BLaER1 (cell line): ENCODE results near the gene ZNF641.
"Not testable (repeated sequence)": the region's sequence is repeated elsewhere in the genome, so short reads cannot be mapped to it uniquely, and the experiment has no call there.

Experiments used
- H3K27ac ChIP-seq: shearing (Covaris generic); formaldehyde crosslinking; 2 replicates; pipeline ENCODE4 v1.8.1; 2022
- H3K27me3 ChIP-seq: shearing (Covaris generic); formaldehyde crosslinking; 2 replicates; pipeline ENCODE4 v1.8.1; 2022
- H3K36me3 ChIP-seq: shearing (Covaris generic); formaldehyde crosslinking; 2 replicates; pipeline ENCODE4 v1.8.1; 2022
- H3K4me1 ChIP-seq: shearing (Covaris generic); formaldehyde crosslinking; 2 replicates; pipeline ENCODE4 v1.8.1; 2022
- H3K4me2 ChIP-seq: shearing (Covaris generic); formaldehyde crosslinking; 2 replicates; pipeline ENCODE4 v1.8.1; 2022
- H3K4me3 ChIP-seq: shearing (Covaris generic); formaldehyde crosslinking; 2 replicates; pipeline ENCODE4 v1.8.1; 2022
- H3K9ac ChIP-seq: shearing (Covaris generic); formaldehyde crosslinking; 2 replicates; pipeline ENCODE4 v1.8.1; 2022
- H3K9me3 ChIP-seq: shearing (Covaris generic); formaldehyde crosslinking; 2 replicates; pipeline ENCODE4 v1.8.1; 2022
- H4K20me1 ChIP-seq: shearing (Covaris generic); formaldehyde crosslinking; 2 replicates; pipeline ENCODE4 v1.8.1; 2022
- Cebpa-rat ChIP-seq: shearing (Covaris generic); IDR thresholded peaks from 2 replicates; pipeline ENCODE4 v1.8.1; 2022

The ZNF641 gene

DNA sequence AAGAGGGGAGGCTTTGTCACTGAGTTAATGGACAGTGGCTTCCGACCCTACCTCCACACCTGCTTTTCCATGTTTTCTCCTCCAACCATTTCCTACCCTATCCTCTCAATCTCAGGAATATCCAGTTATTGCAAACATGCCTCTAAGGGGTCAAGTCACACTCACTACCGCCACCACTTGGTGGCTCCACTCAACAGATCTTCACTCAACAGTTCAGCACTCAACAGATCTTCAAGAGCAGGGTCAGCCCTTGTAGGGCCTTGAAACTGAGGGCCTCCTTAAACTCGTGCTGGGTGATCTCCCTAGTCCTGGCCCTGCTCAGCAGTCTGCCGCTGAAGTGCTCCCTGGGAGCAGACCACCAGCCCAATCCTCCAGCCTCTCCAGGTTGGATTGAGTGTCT lies 14.2 kb downstream of the ZNF641 start:
- Histone ChIP-seq H4K20me1 (no peaks in the 10 kb centered on the region), H3K4me2 (no peak overlapping the region), H3K9me3 (peaks cover 13% of the 10 kb centered on the region), H3K9ac (no peak overlapping the region), H3K4me3 (no peak overlapping the region), H3K4me1 (no peaks in the 10 kb centered on the region), H3K36me3 (peaks cover 4% of the 10 kb centered on the region), H3K27ac (no peak overlapping the region), H3K27me3 (no peaks in the 10 kb centered on the region)
- no peak for TF ChIP-seq Cebpa-rat

DNA sequence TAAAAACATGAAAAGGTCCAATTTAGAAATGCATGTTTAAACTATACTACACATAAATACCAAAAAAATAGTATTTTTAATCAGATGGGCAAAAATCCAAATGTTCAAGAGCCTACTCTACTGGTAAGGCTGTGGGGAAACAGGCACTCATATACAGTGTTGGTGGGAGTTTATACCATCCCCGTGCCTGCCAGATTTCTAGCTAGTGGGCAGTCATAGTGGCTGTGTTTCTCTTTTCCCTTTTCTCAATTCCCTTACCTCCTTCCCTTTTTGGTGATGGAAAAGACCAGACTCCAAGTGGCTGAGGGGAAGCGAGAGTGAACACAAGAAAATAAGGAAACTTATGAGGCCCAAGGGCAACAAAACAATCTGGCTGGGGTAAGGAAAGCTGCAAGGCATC lies 14.7 kb downstream of the ZNF641 start:
- peaks cover 13% of the 10 kb centered on the region for H3K9me3 ChIP-seq
- no peak overlapping the region for H3K4me3 ChIP-seq
- H4K20me1 ChIP-seq, result no peaks in the 10 kb centered on the region
- no peak overlapping the region for H3K4me2 ChIP-seq
- H3K4me1 ChIP-seq, result no peaks in the 10 kb centered on the region
- H3K36me3 ChIP-seq, result peaks cover 4% of the 10 kb centered on the region
- no peaks in the 10 kb centered on the region for H3K27me3 ChIP-seq
- H3K27ac ChIP-seq, result no peak overlapping the region
- no peak for TF ChIP-seq Cebpa-rat
- H3K9ac ChIP-seq, result no peak overlapping the region

DNA sequence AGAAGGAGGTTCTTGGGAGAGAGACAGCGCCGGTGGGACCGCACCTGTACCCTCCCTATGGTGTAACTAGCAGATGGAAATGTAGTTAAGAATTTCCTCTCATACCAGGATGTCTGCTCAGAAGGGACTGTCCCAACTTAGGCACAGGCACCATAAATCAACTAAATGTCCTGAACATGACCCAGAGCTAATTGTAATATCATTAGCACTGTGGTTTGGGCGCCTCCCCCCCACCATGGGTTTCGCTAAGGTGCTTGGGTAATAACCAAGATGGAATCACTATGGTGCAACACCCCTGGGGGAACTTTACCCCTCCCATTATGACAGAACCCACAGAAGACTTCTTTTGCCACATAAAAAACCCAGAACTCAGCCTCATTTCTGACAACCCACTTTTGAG lies 15.9 kb downstream of the ZNF641 start:
- H3K4me2 ChIP-seq, result no peak overlapping the region
- peaks cover 4% of the 10 kb centered on the region for H3K36me3 ChIP-seq

DNA sequence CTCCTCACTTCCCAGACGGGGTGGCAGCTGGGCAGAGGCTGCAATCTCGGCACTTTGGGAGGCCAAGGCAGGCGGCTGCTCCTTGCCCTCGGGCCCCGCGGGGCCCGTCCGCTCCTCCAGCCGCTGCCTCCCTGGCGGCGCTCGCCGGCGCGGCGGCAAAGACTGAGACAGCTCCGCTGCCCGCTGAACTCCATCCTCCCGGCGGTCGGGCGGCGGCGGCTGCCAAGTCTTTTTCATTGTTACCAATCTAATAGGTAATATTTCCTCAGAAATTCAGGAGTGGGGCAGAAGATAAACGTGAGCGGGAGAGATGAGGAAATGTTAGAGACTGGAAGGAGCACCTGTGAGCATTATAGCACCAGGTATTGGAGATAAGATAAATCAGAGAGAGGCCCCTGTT lies 17.0 kb downstream of the ZNF641 start:
- H3K4me2 ChIP-seq, H3K36me3 ChIP-seq, H3K27ac ChIP-seq, H3K4me1 ChIP-seq, H3K9ac ChIP-seq, H4K20me1 ChIP-seq, H3K27me3 ChIP-seq, H3K4me3 ChIP-seq: not testable (repeated sequence)
- H3K9me3 ChIP-seq, result peaks cover 21% of the 10 kb centered on the region

More for the DNA sequence above, 15.9 kb downstream of the ZNF641 start:
- H3K4me3 ChIP-seq, result no peak overlapping the region
- TF ChIP-seq Cebpa-rat, result no peak
- H4K20me1 ChIP-seq, result no peaks in the 10 kb centered on the region
- H3K27ac ChIP-seq, result no peak overlapping the region
- peaks cover 13% of the 10 kb centered on the region for H3K9me3 ChIP-seq
- no peaks in the 10 kb centered on the region for H3K4me1 ChIP-seq
- no peaks in the 10 kb centered on the region for H3K27me3 ChIP-seq
- no peak overlapping the region for H3K9ac ChIP-seq

DNA sequence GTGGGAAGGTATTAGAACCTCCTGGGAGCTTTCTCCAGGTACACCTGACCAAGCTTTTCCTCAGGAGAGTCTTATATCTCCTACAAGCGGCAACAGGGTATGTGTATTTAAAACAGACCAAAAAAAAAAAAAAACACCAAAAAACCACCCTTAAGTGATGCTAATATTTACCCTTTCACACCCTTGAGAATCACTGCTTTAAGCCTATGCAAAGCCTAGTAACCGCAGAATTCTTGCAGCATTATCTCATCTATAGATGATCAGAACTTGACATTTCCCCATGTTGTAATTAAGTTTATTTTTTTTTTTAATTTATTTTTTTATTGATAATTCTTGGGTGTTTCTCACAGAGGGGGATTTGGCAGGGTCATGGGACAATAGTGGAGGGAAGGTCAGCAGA lies 19.3 kb downstream of the ZNF641 start:
- Histone ChIP-seq H3K4me1 (no peaks in the 10 kb centered on the region), H3K4me2 (no peak overlapping the region), H3K4me3 (no peak overlapping the region), H4K20me1 (no peaks in the 10 kb centered on the region), H3K9me3 (peaks cover 16% of the 10 kb centered on the region), H3K9ac (no peak overlapping the region), H3K27me3 (no peaks in the 10 kb centered on the region), H3K27ac (no peak overlapping the region), H3K36me3 (no peaks in the 10 kb centered on the region)
- TF ChIP-seq Cebpa-rat, result no peak

DNA sequence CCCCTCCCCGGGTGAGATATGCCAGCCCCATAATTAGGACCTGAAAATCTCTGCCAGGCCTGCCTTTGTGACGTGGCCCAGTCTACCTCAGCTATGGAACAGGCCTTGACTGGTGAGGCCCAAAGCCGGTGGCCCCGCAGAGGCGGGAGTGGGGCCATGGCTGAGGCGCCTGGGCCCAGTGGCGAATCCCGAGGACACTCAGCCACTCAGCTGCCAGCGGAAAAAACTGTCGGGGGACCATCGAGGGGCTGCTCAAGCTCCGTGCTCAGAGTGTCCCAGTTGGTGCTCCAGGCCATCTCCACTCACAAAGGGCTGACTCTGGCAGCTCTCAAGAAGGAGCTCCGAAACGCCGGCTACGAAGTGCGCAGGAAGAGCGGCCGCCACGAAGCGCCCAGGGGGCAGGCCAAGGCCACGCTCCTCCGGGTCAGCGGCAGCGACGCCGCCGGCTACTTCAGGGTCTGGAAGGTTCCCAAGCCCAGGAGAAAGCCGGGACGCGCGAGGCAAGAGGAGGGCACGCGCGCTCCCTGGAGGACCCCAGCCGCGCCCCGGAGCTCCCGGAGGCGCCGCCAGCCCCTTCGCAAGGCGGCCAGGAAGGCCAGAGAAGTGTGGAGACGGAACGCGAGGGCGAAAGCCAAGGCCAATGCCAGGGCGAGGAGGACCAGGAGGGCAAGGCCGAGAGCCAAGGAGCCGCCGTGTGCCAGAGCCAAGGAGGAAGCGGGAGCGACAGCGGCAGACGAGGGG lies 21.4 kb downstream of the ZNF641 start:
- Histone ChIP-seq H3K4me3 (no peak overlapping the region), H3K9me3 (peaks cover 13% of the 10 kb centered on the region), H3K9ac (no peak overlapping the region), H3K27ac (no peak overlapping the region), H3K36me3 (no peaks in the 10 kb centered on the region), H4K20me1 (no peaks in the 10 kb centered on the region), H3K4me1 (no peaks in the 10 kb centered on the region), H3K4me2 (no peak overlapping the region), H3K27me3 (no peaks in the 10 kb centered on the region)
- TF ChIP-seq Cebpa-rat, result no peak

DNA sequence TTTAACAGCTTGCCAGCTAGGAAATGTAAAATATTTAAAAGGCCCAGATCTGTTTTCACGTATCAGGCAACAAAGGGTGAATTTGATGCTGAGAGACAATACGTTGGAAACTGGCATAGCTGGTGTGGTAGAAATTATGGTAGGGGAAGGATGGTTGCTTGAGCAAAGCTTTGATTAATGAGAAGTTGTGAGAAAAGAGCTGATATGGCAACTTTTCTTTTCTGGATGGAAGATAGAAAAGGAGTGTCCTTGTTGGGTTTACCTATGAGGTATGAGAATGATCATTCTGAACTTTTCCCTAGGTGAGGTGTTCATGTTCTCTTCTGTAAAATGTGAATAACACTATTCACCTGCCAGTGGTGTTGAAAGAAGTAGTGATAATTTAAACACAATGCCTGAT lies 34.2 kb downstream of the ZNF641 start:
- Histone ChIP-seq H3K36me3 (no peaks in the 10 kb centered on the region), H4K20me1 (no peaks in the 10 kb centered on the region), H3K4me2 (no peak overlapping the region), H3K9me3 (peaks cover 6% of the 10 kb centered on the region; the same call in 1 of the 2 replicates), H3K4me3 (no peak overlapping the region), H3K27me3 (no peaks in the 10 kb centered on the region), H3K9ac (no peak overlapping the region), H3K27ac (no peak overlapping the region), H3K4me1 (no peaks in the 10 kb centered on the region)
- no peak for TF ChIP-seq Cebpa-rat

DNA sequence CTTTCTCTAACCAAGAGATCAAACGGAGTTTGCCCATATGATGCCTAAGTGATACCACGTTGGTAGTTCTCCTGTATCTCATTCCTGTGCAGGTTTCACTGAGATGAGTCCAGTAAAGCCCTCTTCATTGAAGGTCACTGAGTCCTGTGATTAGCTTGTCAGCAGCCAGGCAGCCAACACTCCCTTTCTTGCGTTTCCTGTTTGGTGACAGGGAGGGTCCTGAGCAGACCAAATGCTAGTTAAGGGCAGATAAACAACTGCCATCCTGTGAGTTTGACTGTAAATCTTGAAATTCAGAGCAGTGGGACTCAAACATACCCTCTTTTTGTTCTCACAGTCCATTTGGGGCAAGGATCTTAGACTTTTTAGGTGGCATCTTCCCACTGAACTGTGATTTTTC lies 39.4 kb downstream of the ZNF641 start:
- Histone ChIP-seq H3K4me1 (no peaks in the 10 kb centered on the region), H3K36me3 (no peaks in the 10 kb centered on the region), H3K27me3 (no peaks in the 10 kb centered on the region), H3K9me3 (peaks cover 4% of the 10 kb centered on the region; the same call in 1 of the 2 replicates), H3K27ac (no peak overlapping the region), H3K4me3 (no peak overlapping the region), H3K9ac (no peak overlapping the region), H4K20me1 (no peaks in the 10 kb centered on the region), H3K4me2 (no peak overlapping the region)
- no peak for TF ChIP-seq Cebpa-rat

DNA sequence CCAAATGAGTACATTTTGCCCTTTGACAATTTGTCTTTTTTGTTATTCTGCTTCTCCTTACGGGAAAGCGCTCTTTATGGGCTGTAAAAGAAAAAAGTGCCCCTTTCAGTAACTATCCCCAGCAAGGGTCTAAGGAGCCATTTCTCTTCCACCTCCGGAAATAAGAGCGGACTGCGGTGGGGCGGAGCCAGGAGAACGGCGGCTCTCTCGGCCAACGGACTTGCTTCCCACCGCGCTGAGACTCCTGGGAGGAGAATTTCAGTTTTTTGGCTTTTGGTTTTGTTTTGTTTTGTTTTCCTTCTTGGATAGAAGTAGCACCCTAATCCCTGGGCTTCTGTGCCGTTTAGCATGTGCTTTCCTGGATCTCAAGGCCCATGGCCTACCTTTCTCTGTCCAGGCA lies 43.5 kb downstream of the ZNF641 start:
- H3K9ac ChIP-seq, result no peak overlapping the region
- H3K4me1 ChIP-seq, result no peaks in the 10 kb centered on the region
- no peaks in the 10 kb centered on the region for H3K9me3 ChIP-seq
- no peak overlapping the region for H3K4me3 ChIP-seq
- no peak overlapping the region for H3K4me2 ChIP-seq
- H3K36me3 ChIP-seq, result no peaks in the 10 kb centered on the region
- no peaks in the 10 kb centered on the region for H4K20me1 ChIP-seq
- no peak for TF ChIP-seq Cebpa-rat
- no peak overlapping the region for H3K27ac ChIP-seq
- no peaks in the 10 kb centered on the region for H3K27me3 ChIP-seq

DNA sequence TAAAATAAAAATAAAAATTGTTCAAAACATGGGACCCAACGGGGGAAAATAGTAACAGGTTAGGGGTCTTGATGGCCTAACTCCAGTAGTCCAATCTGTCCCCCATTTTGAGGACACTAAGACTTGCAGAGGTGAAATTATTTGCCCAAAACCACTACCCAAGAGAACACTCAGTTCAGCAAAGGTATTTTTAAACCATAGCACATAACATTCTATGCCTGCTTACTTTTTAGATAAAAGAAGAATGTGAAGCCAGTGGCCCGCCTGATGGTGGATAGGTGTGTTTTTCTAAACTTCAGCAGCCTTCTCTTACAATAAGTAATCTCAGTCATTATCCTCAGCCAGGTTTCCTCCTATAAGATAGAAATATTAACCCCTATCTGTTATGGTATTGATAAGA lies 45.5 kb downstream of the ZNF641 start:
- H3K9me3 ChIP-seq, result no peaks in the 10 kb centered on the region
- H3K4me2 ChIP-seq, result no peak overlapping the region
- no peak overlapping the region for H3K4me3 ChIP-seq
- no peaks in the 10 kb centered on the region for H3K27me3 ChIP-seq
- H4K20me1 ChIP-seq, result no peaks in the 10 kb centered on the region
- no peak overlapping the region for H3K27ac ChIP-seq
- H3K9ac ChIP-seq, result no peak overlapping the region
- no peaks in the 10 kb centered on the region for H3K36me3 ChIP-seq
- H3K4me1 ChIP-seq, result no peaks in the 10 kb centered on the region
- no peak for TF ChIP-seq Cebpa-rat
